WTC11 (cell line): ENCODE measurements around the gene SLC16A8. TPM values are rescaled to one million over a fixed set of nuclear protein-coding genes. Genes with fewer than 3 reads are reported as not detected.
A peak's percentile ranks its signal among the peaks of the same experiment; 100 is the strongest.

ENCODE experiments used
- ATAC-seq: fragments of 200-7000 bp; cut with Tn5 transposase; 2 replicates; pipeline ENCODE4 v1.10.0; 2021; ENCODE audit warnings: mild to moderate bottlenecking, moderate library complexity
- CTCF ChIA-PET: fragments of 300-600 bp; sonication (Branson Sonifier 250); formaldehyde crosslinking; loops from one replicate; lab custom pipeline; 2021; ENCODE audit warnings: antibody characterized with exemption; lab: Charles Lee
- POLR2A ChIA-PET: fragments of 350-600 bp; sonication (Branson Sonifier 250); formaldehyde crosslinking; loops from one replicate; lab custom pipeline; 2021; ENCODE audit warnings: antibody characterized with exemption; lab: Charles Lee
- DNase-seq: peaks from one replicate; pipeline ENCODE4 v3.0.0; 2021; ENCODE audit warnings: low spot score
- H3K27ac Mint-ChIP-seq: 2 replicates; pipeline ENCODE4 v1.8.0; 2021; ENCODE audit warnings: mixed read lengths
- H3K27me3 Mint-ChIP-seq: 2 replicates; pipeline ENCODE4 v1.8.0; 2021; ENCODE audit warnings: low read depth, mild to moderate bottlenecking, moderate library complexity, mixed read lengths
- H3K36me3 Mint-ChIP-seq: 2 replicates; pipeline ENCODE4 v1.8.0; 2021; ENCODE audit warnings: mixed read lengths
- H3K4me1 Mint-ChIP-seq: 2 replicates; pipeline ENCODE4 v1.8.0; 2022; ENCODE audit warnings: mixed read lengths
- H3K4me3 Mint-ChIP-seq: 2 replicates; pipeline ENCODE4 v1.8.0; 2021; ENCODE audit warnings: mild to moderate bottlenecking, moderate library complexity, mixed read lengths
- H3K9me3 Mint-ChIP-seq: 2 replicates; pipeline ENCODE4 v1.8.0; 2021; ENCODE audit warnings: mixed read lengths
- CREB1 ChIP-seq: sonication (generic); formaldehyde crosslinking; IDR thresholded peaks from 2 replicates; pipeline ENCODE4 v1.8.0; 2023; ENCODE audit warnings: mild to moderate bottlenecking, missing genetic modification reagents
- JAZF1 ChIP-seq: fragments of 250-450 bp; sonication (Bioruptor Pico); IDR thresholded peaks from 2 replicates; pipeline ENCODE4 v1.9.0; 2021; ENCODE audit warnings: moderate library complexity, mild to moderate bottlenecking, inconsistent platforms
- JUN ChIP-seq: sonication (generic); formaldehyde crosslinking; IDR thresholded peaks from 2 replicates; pipeline ENCODE4 v1.8.0; 2023; ENCODE audit warnings: mild to moderate bottlenecking, missing genetic modification reagents
- RELA ChIP-seq: sonication (generic); formaldehyde crosslinking; IDR thresholded peaks from 2 replicates; pipeline ENCODE4 v1.8.1; 2022; ENCODE audit warnings: missing genetic modification reagents, mild to moderate bottlenecking, borderline replicate concordance
- ZBTB21 ChIP-seq: sonication (generic); formaldehyde crosslinking; IDR thresholded peaks from 2 replicates; pipeline ENCODE4 v1.8.1; 2023; ENCODE audit warnings: mild to moderate bottlenecking, missing genetic modification reagents, borderline replicate concordance
- ZNF121 ChIP-seq: sonication (generic); formaldehyde crosslinking; IDR thresholded peaks from 2 replicates; pipeline ENCODE4 v1.8.0; 2023; ENCODE audit warnings: missing genetic modification reagents
- ZNF138 ChIP-seq: sonication (generic); formaldehyde crosslinking; conservative IDR thresholded peaks from 2 replicates; pipeline ENCODE4 v1.8.1; 2022; ENCODE audit warnings: mild to moderate bottlenecking, moderate library complexity, missing genetic modification reagents
- total RNA-seq: library from RNA; stranded (reverse); gene quantifications from 3 replicates; pipeline ENCODE4 v1.2.3, GENCODE V29; 2021
- TF ChIP-seq, protein P1 (sequence below): sonication (generic); formaldehyde crosslinking; IDR thresholded peaks from 2 replicates; pipeline ENCODE4 v1.8.1; 2022; ENCODE audit warnings: mild to moderate bottlenecking, missing genetic modification reagents, moderate library complexity, borderline replicate concordance
- TF ChIP-seq, protein P2 (sequence below): sonication (generic); formaldehyde crosslinking; IDR thresholded peaks from 2 replicates; pipeline ENCODE4 v1.8.0; 2022; ENCODE audit warnings: missing genetic modification reagents
- TF ChIP-seq, protein P3 (sequence below): sonication (generic); formaldehyde crosslinking; IDR thresholded peaks from 2 replicates; pipeline ENCODE4 v1.8.0; 2023; ENCODE audit warnings: mild to moderate bottlenecking, missing genetic modification reagents
- TF ChIP-seq, protein P4 (sequence below): sonication (generic); formaldehyde crosslinking; IDR thresholded peaks from 2 replicates; pipeline ENCODE4 v1.8.1; 2023; ENCODE audit warnings: mild to moderate bottlenecking, missing genetic modification reagents, borderline replicate concordance
- TF ChIP-seq, protein P5 (sequence below): sonication (generic); formaldehyde crosslinking; IDR thresholded peaks from 2 replicates; pipeline ENCODE4 v1.8.1; 2023; ENCODE audit warnings: mild to moderate bottlenecking, missing genetic modification reagents
- TF ChIP-seq, protein P6 (sequence below): sonication (generic); formaldehyde crosslinking; IDR thresholded peaks from 2 replicates; pipeline ENCODE4 v1.8.1; 2023; ENCODE audit warnings: mild to moderate bottlenecking, missing genetic modification reagents, moderate library complexity
- TF ChIP-seq, protein P7 (sequence below): sonication (generic); formaldehyde crosslinking; IDR thresholded peaks from 2 replicates; pipeline ENCODE4 v1.8.0; 2022; ENCODE audit warnings: mild to moderate bottlenecking, missing genetic modification reagents

Gene SLC16A8
- total RNA-seq, 1 experiment from 2014 or later: 0.57 TPM

DNA sequence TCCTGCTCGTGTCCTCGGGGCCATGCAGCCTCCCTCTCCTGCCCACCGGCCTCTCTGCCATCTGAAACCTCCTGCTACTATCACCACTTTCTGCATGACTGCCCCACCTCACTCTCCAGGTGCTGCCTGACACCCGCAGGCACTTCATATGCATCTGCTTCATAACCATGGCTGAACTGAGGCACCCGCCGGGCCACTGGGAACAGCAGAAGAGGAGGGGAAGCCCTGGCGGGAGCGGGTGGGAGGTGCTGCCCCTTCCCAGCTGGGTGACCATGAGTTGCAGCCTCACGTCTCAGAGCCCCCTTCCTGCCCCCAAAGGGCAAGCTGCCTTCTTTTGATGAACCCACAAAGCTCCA, 48.5 kb downstream of the SLC16A8 start (continued):
- TF ChIP-seq, protein P1, sequence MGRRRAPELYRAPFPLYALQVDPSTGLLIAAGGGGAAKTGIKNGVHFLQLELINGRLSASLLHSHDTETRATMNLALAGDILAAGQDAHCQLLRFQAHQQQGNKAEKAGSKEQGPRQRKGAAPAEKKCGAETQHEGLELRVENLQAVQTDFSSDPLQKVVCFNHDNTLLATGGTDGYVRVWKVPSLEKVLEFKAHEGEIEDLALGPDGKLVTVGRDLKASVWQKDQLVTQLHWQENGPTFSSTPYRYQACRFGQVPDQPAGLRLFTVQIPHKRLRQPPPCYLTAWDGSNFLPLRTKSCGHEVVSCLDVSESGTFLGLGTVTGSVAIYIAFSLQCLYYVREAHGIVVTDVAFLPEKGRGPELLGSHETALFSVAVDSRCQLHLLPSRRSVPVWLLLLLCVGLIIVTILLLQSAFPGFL (CRISPR knock-in tag): no peak
- TF ChIP-seq JAZF1 (CRISPR knock-in tag): no peak
- TF ChIP-seq, protein P2, sequence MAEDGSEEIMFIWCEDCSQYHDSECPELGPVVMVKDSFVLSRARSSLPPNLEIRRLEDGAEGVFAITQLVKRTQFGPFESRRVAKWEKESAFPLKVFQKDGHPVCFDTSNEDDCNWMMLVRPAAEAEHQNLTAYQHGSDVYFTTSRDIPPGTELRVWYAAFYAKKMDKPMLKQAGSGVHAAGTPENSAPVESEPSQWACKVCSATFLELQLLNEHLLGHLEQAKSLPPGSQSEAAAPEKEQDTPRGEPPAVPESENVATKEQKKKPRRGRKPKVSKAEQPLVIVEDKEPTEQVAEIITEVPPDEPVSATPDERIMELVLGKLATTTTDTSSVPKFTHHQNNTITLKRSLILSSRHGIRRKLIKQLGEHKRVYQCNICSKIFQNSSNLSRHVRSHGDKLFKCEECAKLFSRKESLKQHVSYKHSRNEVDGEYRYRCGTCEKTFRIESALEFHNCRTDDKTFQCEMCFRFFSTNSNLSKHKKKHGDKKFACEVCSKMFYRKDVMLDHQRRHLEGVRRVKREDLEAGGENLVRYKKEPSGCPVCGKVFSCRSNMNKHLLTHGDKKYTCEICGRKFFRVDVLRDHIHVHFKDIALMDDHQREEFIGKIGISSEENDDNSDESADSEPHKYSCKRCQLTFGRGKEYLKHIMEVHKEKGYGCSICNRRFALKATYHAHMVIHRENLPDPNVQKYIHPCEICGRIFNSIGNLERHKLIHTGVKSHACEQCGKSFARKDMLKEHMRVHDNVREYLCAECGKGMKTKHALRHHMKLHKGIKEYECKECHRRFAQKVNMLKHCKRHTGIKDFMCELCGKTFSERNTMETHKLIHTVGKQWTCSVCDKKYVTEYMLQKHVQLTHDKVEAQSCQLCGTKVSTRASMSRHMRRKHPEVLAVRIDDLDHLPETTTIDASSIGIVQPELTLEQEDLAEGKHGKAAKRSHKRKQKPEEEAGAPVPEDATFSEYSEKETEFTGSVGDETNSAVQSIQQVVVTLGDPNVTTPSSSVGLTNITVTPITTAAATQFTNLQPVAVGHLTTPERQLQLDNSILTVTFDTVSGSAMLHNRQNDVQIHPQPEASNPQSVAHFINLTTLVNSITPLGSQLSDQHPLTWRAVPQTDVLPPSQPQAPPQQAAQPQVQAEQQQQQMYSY (CRISPR knock-in tag): no peak
- TF ChIP-seq, protein P3, sequence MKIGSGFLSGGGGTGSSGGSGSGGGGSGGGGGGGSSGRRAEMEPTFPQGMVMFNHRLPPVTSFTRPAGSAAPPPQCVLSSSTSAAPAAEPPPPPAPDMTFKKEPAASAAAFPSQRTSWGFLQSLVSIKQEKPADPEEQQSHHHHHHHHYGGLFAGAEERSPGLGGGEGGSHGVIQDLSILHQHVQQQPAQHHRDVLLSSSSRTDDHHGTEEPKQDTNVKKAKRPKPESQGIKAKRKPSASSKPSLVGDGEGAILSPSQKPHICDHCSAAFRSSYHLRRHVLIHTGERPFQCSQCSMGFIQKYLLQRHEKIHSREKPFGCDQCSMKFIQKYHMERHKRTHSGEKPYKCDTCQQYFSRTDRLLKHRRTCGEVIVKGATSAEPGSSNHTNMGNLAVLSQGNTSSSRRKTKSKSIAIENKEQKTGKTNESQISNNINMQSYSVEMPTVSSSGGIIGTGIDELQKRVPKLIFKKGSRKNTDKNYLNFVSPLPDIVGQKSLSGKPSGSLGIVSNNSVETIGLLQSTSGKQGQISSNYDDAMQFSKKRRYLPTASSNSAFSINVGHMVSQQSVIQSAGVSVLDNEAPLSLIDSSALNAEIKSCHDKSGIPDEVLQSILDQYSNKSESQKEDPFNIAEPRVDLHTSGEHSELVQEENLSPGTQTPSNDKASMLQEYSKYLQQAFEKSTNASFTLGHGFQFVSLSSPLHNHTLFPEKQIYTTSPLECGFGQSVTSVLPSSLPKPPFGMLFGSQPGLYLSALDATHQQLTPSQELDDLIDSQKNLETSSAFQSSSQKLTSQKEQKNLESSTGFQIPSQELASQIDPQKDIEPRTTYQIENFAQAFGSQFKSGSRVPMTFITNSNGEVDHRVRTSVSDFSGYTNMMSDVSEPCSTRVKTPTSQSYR (CRISPR knock-in tag): no peak

DNA sequence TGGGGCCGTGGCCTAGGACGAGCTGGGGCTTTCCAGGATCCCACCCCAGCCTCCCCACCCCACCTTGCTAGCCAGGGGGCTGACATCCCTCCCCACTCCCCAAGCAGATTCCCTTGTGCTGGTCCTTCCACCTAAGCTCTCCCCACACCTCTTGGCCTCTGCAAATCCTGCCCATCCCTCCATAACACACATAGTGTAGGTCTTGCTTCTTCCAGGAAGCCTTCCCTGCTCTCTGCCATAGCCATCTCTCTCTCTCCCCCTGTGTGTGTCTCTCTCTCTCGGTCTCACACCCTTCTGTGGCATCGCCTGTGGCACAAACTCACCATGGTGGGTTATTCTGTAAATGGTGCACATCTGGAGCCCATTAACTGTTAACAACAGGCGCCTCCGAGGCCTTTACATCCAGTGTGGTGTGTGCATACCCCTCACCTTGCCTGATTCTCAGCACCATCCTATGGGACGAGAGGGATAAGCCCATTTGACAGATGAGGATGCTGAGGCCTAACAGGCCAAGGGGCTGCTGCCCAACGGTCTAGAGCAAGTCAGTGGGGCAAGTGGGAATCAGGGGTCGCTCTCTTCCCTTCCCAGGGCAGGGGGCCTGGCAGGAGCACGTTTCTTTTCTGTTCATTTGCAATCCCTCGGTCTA, 49.0 kb downstream of the SLC16A8 start:
- DNase-seq: no peak
- Mint-ChIP-seq H3K27me3 (no peaks in the 10 kb centered on the region; the same call in 1 of the 2 replicates), H3K4me3 (no peak overlapping the region), H3K36me3 (no peaks in the 10 kb centered on the region), H3K9me3 (no peaks in the 10 kb centered on the region), H3K4me1 (peaks cover 31% of the 10 kb centered on the region), H3K27ac (peak overlapping the region; percentile 72)
- ChIA-PET CTCF (interaction anchor here (0.6 to 2.4 kb wide), 18 partner anchors 8 to 378 kb away, joined by 3 to 58 read pairs (median 4); partner anchors contain the start of gene SOX10), POLR2A (interaction anchor here (0.9 to 1.8 kb wide), 6 partner anchors 10 to 129 kb away, joined by 3 to 6 read pairs (median 4); partner anchors contain the start of gene MICALL1)
- ATAC-seq: peak; percentile 4; the same call in 1 of the 2 replicates
- 0 out of 2 replicates have a peak, but pooled peaks have one; percentile 5 for TF ChIP-seq CREB1 (CRISPR knock-in tag)
- TF ChIP-seq ZNF121: peak; percentile 50; the same call in 1 of the 2 replicates
- no peak for TF ChIP-seq JUN (CRISPR knock-in tag)

DNA sequence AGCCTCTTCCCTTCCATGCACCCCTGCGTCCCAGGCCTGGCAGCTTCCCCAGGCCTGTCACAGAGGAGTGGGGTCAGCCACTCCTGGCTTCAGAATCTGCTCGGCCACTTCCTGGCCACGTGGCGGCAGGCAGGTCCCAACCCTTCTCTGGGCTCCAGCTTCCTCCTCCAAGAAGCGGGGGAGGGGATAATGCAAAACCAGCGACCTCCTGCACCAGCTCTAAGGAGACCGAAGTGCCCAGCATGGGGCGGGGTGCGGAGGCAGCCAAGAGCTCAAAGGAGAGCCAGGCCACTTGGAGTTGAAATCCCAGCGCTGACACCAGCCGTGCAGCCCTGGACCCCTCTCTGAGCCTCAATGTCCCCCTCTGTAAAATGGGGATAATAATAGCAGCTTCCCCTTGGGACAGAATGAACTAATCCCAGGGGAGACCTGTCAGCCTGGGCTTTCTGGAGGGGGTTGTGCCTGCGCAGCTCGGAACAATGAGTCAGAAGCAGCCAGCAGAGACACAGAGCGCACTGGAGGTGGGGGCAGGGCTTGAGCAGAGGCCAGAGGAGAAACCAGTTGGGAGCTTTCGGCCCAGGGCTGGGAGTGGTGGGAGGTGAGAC, 49.6 kb downstream of the SLC16A8 start:
- H3K4me1 Mint-ChIP-seq: peaks cover 31% of the 10 kb centered on the region
- TF ChIP-seq RELA: no peak
- TF ChIP-seq, protein P4, sequence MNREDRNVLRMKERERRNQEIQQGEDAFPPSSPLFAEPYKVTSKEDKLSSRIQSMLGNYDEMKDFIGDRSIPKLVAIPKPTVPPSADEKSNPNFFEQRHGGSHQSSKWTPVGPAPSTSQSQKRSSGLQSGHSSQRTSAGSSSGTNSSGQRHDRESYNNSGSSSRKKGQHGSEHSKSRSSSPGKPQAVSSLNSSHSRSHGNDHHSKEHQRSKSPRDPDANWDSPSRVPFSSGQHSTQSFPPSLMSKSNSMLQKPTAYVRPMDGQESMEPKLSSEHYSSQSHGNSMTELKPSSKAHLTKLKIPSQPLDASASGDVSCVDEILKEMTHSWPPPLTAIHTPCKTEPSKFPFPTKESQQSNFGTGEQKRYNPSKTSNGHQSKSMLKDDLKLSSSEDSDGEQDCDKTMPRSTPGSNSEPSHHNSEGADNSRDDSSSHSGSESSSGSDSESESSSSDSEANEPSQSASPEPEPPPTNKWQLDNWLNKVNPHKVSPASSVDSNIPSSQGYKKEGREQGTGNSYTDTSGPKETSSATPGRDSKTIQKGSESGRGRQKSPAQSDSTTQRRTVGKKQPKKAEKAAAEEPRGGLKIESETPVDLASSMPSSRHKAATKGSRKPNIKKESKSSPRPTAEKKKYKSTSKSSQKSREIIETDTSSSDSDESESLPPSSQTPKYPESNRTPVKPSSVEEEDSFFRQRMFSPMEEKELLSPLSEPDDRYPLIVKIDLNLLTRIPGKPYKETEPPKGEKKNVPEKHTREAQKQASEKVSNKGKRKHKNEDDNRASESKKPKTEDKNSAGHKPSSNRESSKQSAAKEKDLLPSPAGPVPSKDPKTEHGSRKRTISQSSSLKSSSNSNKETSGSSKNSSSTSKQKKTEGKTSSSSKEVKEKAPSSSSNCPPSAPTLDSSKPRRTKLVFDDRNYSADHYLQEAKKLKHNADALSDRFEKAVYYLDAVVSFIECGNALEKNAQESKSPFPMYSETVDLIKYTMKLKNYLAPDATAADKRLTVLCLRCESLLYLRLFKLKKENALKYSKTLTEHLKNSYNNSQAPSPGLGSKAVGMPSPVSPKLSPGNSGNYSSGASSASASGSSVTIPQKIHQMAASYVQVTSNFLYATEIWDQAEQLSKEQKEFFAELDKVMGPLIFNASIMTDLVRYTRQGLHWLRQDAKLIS (CRISPR knock-in tag): no peak
- TF ChIP-seq ZBTB21 (CRISPR knock-in tag): no peak
- TF ChIP-seq, protein P5, sequence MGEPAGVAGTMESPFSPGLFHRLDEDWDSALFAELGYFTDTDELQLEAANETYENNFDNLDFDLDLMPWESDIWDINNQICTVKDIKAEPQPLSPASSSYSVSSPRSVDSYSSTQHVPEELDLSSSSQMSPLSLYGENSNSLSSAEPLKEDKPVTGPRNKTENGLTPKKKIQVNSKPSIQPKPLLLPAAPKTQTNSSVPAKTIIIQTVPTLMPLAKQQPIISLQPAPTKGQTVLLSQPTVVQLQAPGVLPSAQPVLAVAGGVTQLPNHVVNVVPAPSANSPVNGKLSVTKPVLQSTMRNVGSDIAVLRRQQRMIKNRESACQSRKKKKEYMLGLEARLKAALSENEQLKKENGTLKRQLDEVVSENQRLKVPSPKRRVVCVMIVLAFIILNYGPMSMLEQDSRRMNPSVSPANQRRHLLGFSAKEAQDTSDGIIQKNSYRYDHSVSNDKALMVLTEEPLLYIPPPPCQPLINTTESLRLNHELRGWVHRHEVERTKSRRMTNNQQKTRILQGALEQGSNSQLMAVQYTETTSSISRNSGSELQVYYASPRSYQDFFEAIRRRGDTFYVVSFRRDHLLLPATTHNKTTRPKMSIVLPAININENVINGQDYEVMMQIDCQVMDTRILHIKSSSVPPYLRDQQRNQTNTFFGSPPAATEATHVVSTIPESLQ (CRISPR knock-in tag): no peak
- TF ChIP-seq, protein P6, sequence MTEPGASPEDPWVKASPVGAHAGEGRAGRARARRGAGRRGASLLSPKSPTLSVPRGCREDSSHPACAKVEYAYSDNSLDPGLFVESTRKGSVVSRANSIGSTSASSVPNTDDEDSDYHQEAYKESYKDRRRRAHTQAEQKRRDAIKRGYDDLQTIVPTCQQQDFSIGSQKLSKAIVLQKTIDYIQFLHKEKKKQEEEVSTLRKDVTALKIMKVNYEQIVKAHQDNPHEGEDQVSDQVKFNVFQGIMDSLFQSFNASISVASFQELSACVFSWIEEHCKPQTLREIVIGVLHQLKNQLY (CRISPR knock-in tag): no peak
- no peak for TF ChIP-seq CREB1 (CRISPR knock-in tag)
- no peak for TF ChIP-seq ZNF138 (CRISPR knock-in tag)
- TF ChIP-seq, protein P7, sequence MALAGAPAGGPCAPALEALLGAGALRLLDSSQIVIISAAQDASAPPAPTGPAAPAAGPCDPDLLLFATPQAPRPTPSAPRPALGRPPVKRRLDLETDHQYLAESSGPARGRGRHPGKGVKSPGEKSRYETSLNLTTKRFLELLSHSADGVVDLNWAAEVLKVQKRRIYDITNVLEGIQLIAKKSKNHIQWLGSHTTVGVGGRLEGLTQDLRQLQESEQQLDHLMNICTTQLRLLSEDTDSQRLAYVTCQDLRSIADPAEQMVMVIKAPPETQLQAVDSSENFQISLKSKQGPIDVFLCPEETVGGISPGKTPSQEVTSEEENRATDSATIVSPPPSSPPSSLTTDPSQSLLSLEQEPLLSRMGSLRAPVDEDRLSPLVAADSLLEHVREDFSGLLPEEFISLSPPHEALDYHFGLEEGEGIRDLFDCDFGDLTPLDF (CRISPR knock-in tag): no peak

More for the DNA sequence above, 49.6 kb downstream of the SLC16A8 start:
- ChIA-PET POLR2A (interaction anchor here (0.6 to 1.8 kb wide), 8 partner anchors 11 to 273 kb away, joined by 3 to 6 read pairs (median 3); partner anchors contain the start of gene MICALL1), CTCF (interaction anchor here (0.6 to 2.4 kb wide), 19 partner anchors 9 to 171 kb away, joined by 3 to 58 read pairs (median 4); partner anchors contain the start of gene SOX10)
- peak overlapping the region; percentile 34 for H3K27ac Mint-ChIP-seq
- H3K27me3 Mint-ChIP-seq: no peaks in the 10 kb centered on the region; the same call in 1 of the 2 replicates
- H3K4me3 Mint-ChIP-seq: no peak overlapping the region
- no peaks in the 10 kb centered on the region for H3K36me3 Mint-ChIP-seq
- ATAC-seq: peak; percentile 79
- peak; percentile 71 for DNase-seq
- no peaks in the 10 kb centered on the region for H3K9me3 Mint-ChIP-seq
